SK-N-SH (cell line): Measurements from ENCODE around the gene LDAH.

ENCODE experiments used
- TF ChIP-seq, protein P1 (sequence below): IDR thresholded peaks from 2 replicates; pipeline ENCODE4 v1.6.1; 2012; ENCODE audit warnings: mild to moderate bottlenecking, low read depth, low read length, moderate library complexity
- TF ChIP-seq, protein P2 (sequence below): fragments of 200-600 bp; sonication (generic); IDR thresholded peaks from 2 replicates; pipeline ENCODE4 v1.6.1; 2017; ENCODE audit warnings: antibody characterized with exemption, mild to moderate bottlenecking, moderate library complexity

DNA sequence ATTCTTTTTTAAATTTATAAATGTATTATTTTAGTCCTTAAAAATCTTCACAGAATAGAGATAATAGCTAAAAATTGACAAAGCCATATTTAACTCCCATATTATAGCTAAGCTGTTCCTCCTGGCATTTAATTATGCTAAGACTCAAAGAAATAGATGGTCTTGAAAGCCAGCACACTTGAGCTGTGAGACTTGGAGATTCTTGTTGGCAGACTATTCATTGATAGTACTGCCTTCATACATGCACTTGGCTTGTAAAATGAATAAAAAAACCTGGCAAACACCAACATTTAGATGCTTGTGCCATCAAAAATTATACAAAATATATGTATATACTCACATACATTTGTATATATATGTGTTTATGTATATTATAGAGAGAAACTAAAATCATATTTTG, 9.7 kb upstream of the LDAH start:
- TF ChIP-seq, protein P1, sequence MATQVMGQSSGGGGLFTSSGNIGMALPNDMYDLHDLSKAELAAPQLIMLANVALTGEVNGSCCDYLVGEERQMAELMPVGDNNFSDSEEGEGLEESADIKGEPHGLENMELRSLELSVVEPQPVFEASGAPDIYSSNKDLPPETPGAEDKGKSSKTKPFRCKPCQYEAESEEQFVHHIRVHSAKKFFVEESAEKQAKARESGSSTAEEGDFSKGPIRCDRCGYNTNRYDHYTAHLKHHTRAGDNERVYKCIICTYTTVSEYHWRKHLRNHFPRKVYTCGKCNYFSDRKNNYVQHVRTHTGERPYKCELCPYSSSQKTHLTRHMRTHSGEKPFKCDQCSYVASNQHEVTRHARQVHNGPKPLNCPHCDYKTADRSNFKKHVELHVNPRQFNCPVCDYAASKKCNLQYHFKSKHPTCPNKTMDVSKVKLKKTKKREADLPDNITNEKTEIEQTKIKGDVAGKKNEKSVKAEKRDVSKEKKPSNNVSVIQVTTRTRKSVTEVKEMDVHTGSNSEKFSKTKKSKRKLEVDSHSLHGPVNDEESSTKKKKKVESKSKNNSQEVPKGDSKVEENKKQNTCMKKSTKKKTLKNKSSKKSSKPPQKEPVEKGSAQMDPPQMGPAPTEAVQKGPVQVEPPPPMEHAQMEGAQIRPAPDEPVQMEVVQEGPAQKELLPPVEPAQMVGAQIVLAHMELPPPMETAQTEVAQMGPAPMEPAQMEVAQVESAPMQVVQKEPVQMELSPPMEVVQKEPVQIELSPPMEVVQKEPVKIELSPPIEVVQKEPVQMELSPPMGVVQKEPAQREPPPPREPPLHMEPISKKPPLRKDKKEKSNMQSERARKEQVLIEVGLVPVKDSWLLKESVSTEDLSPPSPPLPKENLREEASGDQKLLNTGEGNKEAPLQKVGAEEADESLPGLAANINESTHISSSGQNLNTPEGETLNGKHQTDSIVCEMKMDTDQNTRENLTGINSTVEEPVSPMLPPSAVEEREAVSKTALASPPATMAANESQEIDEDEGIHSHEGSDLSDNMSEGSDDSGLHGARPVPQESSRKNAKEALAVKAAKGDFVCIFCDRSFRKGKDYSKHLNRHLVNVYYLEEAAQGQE: no peak
- TF ChIP-seq, protein P2, sequence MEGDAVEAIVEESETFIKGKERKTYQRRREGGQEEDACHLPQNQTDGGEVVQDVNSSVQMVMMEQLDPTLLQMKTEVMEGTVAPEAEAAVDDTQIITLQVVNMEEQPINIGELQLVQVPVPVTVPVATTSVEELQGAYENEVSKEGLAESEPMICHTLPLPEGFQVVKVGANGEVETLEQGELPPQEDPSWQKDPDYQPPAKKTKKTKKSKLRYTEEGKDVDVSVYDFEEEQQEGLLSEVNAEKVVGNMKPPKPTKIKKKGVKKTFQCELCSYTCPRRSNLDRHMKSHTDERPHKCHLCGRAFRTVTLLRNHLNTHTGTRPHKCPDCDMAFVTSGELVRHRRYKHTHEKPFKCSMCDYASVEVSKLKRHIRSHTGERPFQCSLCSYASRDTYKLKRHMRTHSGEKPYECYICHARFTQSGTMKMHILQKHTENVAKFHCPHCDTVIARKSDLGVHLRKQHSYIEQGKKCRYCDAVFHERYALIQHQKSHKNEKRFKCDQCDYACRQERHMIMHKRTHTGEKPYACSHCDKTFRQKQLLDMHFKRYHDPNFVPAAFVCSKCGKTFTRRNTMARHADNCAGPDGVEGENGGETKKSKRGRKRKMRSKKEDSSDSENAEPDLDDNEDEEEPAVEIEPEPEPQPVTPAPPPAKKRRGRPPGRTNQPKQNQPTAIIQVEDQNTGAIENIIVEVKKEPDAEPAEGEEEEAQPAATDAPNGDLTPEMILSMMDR: no peak
